Cardiac muscle cell (in vitro differentiated cells and primary cell): Measurements from ENCODE around the gene ZNF438. TPM values are rescaled to one million over a fixed set of nuclear protein-coding genes. Genes with fewer than 3 reads are reported as not detected.

Experiments used
- DNase-seq, 2 donors: peaks; one replicate each; pipeline versions ENCODE4 v3.0.0 to v3.0.0-alpha.2; 2010 to 2017; ENCODE audit warnings: low read depth in 1 of 2, low spot score in 1 of 2
- H3K27ac ChIP-seq: fragments of 200-600 bp; sonication (generic); 2 replicates; pipeline ENCODE4 v1.5.1; 2016
- H3K27me3 ChIP-seq: fragments of 200-600 bp; sonication (generic); 2 replicates; pipeline ENCODE4 v1.6.0; 2016; ENCODE audit warnings: control low read depth
- H3K36me3 ChIP-seq: fragments of 200-600 bp; sonication (generic); 2 replicates; pipeline ENCODE4 v1.5.1; 2016; ENCODE audit warnings: control low read depth
- H3K4me1 ChIP-seq: fragments of 200-600 bp; sonication (generic); 2 replicates; pipeline ENCODE4 v1.8.1; 2017; ENCODE audit warnings: low read depth, mild to moderate bottlenecking, mixed run types
- H3K4me3 ChIP-seq: fragments of 200-600 bp; sonication (generic); 2 replicates; pipeline ENCODE4 v1.5.1; 2016; ENCODE audit warnings: mild to moderate bottlenecking
- H3K9me3 ChIP-seq: fragments of 200-600 bp; sonication (generic); 2 replicates; pipeline ENCODE4 v1.5.1; 2017; ENCODE audit warnings: low read depth, mild to moderate bottlenecking, control low read depth
- polyA plus RNA-seq: library from polyadenylated mRNA; unstranded; fragments of >200 nt; fragmentation: Nextera tagmentation; extraction: Ambion mirVana; gene quantifications from 2 replicates; pipeline ENCODE4 v1.2.1, GENCODE V29; 2016
- total RNA-seq: library from RNA; depleted of rRNA; stranded (reverse); fragments of >200 nt; gene quantifications from 2 replicates; pipeline ENCODE4 v1.2.3, GENCODE V29; 2016
- TF ChIP-seq, protein P1 (sequence below): IDR thresholded peaks from 2 replicates; pipeline ENCODE4 v1.5.1; 2012; ENCODE audit warnings: low read depth, mild to moderate bottlenecking, low read length

ZNF438 gene
- total and polyA plus RNA-seq, 2 experiments from 2014 or later, result 2.9 to 6.0 TPM

DNA sequence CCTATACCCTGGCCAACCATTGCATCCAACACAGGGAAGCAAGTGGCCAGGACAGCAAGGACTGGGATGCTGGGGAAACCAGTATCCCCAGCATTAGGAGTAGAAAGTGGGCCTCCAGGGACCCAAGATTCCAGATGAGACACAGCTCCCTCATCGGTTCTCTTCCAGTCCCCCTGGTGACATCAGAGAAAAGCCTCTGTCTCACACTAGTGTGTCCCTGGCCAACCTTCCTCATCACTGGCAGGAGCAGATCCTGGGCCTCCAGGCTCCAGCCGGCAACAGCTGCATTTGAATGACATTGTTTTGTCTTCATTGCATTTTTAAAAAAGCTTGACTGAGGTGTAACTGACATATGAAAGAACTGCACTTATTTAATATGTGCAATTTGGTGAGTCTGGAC lies 224.8 kb downstream of the ZNF438 start:
- H3K27ac ChIP-seq, result no peak overlapping the region
- TF ChIP-seq, protein P1, sequence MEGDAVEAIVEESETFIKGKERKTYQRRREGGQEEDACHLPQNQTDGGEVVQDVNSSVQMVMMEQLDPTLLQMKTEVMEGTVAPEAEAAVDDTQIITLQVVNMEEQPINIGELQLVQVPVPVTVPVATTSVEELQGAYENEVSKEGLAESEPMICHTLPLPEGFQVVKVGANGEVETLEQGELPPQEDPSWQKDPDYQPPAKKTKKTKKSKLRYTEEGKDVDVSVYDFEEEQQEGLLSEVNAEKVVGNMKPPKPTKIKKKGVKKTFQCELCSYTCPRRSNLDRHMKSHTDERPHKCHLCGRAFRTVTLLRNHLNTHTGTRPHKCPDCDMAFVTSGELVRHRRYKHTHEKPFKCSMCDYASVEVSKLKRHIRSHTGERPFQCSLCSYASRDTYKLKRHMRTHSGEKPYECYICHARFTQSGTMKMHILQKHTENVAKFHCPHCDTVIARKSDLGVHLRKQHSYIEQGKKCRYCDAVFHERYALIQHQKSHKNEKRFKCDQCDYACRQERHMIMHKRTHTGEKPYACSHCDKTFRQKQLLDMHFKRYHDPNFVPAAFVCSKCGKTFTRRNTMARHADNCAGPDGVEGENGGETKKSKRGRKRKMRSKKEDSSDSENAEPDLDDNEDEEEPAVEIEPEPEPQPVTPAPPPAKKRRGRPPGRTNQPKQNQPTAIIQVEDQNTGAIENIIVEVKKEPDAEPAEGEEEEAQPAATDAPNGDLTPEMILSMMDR, result no peak

DNA sequence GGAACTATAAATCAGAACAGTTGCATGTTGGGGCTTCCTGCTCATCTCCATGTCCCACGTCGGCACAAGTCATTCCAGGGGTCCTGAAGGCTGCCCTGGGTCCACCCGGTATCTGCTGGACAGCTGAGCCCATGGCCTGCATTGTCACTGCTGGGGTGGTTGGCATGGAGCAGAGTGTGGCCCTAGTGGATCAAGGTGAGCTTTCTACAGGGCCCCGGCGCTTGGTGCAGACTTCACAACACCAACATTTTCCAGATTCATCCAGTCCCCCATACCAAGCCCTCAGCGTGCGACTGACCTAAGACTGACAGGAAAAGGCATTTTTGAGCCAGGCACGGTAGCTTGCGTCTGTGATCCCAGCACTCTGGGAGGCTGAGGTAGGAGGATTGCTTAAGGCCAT lies 226.6 kb downstream of the ZNF438 start:
- Histone ChIP-seq H3K27ac (no peak overlapping the region), H3K27me3 (no peaks in the 10 kb centered on the region), H3K9me3 (no peaks in the 10 kb centered on the region), H3K36me3 (no peaks in the 10 kb centered on the region), H3K4me3 (no peak overlapping the region), H3K4me1 (no peaks in the 10 kb centered on the region)
- DNase-seq, result no peak
- TF ChIP-seq, protein P1, result no peak

More for the DNA sequence above, 224.8 kb downstream of the ZNF438 start:
- H3K27me3 ChIP-seq, result no peaks in the 10 kb centered on the region
- no peaks in the 10 kb centered on the region for H3K9me3 ChIP-seq
- H3K4me3 ChIP-seq, result no peak overlapping the region
- no peak for DNase-seq
- no peaks in the 10 kb centered on the region for H3K36me3 ChIP-seq
- H3K4me1 ChIP-seq, result no peaks in the 10 kb centered on the region

DNA sequence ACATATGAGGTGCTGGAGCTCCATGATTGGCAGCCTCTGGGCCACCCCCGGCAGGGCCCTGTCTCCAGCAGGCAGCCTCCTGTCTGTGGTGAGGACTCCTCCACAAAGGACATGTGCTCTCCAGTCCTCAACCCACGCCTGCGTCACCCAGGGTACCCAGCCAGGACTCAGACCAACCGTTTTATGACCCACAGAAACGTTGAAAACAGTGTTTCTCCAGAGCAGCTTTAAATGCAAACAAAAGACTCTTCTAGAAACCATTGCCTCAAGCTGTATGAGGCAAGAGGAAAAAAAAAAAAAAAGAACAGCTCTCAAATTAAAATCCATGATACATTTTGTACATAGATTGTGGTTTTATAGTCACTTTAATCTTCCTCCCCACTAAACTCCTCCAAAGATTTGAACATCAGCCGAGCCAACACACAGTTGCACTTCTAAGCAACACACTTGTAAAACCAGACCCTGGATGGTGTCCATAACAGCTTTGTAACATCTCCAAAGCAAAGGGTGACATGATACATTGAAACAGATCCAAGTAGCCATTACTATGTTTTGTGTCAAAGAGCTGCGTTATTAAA lies 227.1 kb downstream of the ZNF438 start:
- no peak overlapping the region for H3K27ac ChIP-seq
- no peaks in the 10 kb centered on the region for H3K4me1 ChIP-seq
- no peak overlapping the region for H3K4me3 ChIP-seq
- peak in 1 of 2 donors; percentile 90 for DNase-seq
- H3K27me3 ChIP-seq, result no peaks in the 10 kb centered on the region
- TF ChIP-seq, protein P1, result no peak
- no peaks in the 10 kb centered on the region for H3K9me3 ChIP-seq
- no peaks in the 10 kb centered on the region for H3K36me3 ChIP-seq

DNA sequence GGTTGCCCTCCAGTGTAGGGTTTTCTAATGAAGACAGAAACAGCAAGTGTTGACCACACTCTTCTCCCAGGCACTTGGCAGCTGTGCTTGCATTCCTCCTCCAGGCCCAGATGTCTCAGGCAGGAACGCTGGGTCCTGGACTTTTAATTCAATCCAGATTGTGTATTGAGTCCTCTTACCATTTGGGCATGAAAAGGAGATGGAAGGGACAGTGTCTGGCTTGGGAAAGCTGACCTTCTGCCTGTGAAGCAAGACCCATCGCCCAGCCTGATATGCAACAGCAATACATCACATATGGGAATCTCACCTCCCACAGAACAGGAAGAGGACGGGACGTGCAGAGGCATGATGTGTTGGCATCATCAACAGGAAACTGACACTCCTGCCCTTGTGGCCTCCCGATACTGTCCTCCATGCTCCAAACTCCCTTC lies 227.8 kb downstream of the ZNF438 start:
- H3K9me3 ChIP-seq, result no peaks in the 10 kb centered on the region
- TF ChIP-seq, protein P1, result no peak
- H3K27ac ChIP-seq, result no peak overlapping the region
- no peaks in the 10 kb centered on the region for H3K36me3 ChIP-seq
- no peaks in the 10 kb centered on the region for H3K27me3 ChIP-seq
- no peak overlapping the region for H3K4me3 ChIP-seq
- DNase-seq, result peak in 1 of 2 donors; percentile 90
- no peaks in the 10 kb centered on the region for H3K4me1 ChIP-seq

DNA sequence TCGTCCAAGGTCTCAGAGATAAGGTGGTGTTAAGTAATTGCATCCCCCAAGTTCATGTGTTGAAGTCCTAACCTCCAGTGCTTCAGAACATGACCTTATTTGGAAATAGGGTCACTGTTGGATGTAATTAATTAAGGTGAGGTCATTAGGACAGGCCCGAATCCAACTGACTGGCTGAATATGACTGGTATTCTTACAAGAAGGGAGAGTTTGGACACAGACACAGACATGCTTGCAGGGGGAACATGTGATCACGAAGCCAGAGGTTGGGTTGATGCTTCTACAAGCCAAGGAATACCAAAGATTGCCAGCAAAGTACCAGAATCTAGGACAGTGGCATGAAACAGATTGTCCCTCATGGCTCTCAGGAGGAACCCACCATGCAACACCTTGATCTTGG lies 228.6 kb downstream of the ZNF438 start:
- no peak for DNase-seq
- H3K27ac ChIP-seq, result no peak overlapping the region
- H3K4me3 ChIP-seq, result no peak overlapping the region
- no peaks in the 10 kb centered on the region for H3K9me3 ChIP-seq
- TF ChIP-seq, protein P1, result no peak
- no peaks in the 10 kb centered on the region for H3K27me3 ChIP-seq
- no peaks in the 10 kb centered on the region for H3K36me3 ChIP-seq
- H3K4me1 ChIP-seq, result no peaks in the 10 kb centered on the region
